Endothelial cell of umbilical vein (primary cell): Measurements from ENCODE around the gene PTPRD. TPM values are rescaled to one million over a fixed set of nuclear protein-coding genes. Genes with fewer than 3 reads are reported as not detected.

ENCODE experiments used
- BruUV-seq: library from RNA; stranded (reverse); fragments of 400-500 nt; replicated peaks from 2 replicates; lab custom pipeline; 2021; lab: Mats Ljungman, UMichigan
- CTCF ChIA-PET: fragments of 300-600, 350-600 bp; sonication (Branson Sonifier 250); formaldehyde crosslinking; loops from one replicate; lab custom pipeline; 2021; ENCODE audit warnings: antibody characterized with exemption, inconsistent platforms; lab: Charles Lee
- POLR2A ChIA-PET: fragments of 300-600, 350-600 bp; sonication (Branson Sonifier 250); formaldehyde crosslinking; loops from one replicate; lab custom pipeline; 2021; ENCODE audit warnings: antibody characterized with exemption, inconsistent platforms; lab: Charles Lee
- DNase-seq: peaks from one replicate; pipeline ENCODE4 v3.0.0-alpha.2; 2011; ENCODE audit warnings: low read depth, low spot score
- FAIRE-seq: peaks from 2 replicates; lab custom pipeline; 2011; peaks lifted over from hg19 to GRCh38; lab: Jason Lieb, UNC
- H2AFZ ChIP-seq: 2 replicates; pipeline ENCODE4 v1.6.0; 2012; ENCODE audit warnings: low read depth, low read length, control low read depth, inconsistent platforms
- H3K27ac ChIP-seq: 2 replicates; pipeline ENCODE4 v1.5.1; 2011; ENCODE audit warnings: low read depth, mild to moderate bottlenecking, control low read depth, low read length, moderate library complexity; ENCODE audit not compliant: insufficient read depth
- H3K27me3 ChIP-seq, 2 experiments: 2 replicates each; pipeline versions ENCODE4 v1.6.0 to v1.6.1; 2011; ENCODE audit warnings: low read length in 2 of 2, mixed read lengths in 1 of 2; ENCODE audit not compliant: control insufficient read depth in 2 of 2, insufficient read depth in 2 of 2
- H3K36me3 ChIP-seq, 2 experiments: 2 replicates in 1 of 2; 3 replicates in 1 of 2; pipeline ENCODE4 v1.5.1; 2011; ENCODE audit warnings: low read length in 2 of 2, mild to moderate bottlenecking in 1 of 2, moderate library complexity in 1 of 2; ENCODE audit not compliant: control insufficient read depth in 2 of 2, insufficient read depth in 2 of 2; ENCODE audit errors: extremely low read depth in 1 of 2
- H3K4me1 ChIP-seq: 3 replicates; pipeline ENCODE4 v1.5.1; 2011; ENCODE audit warnings: mild to moderate bottlenecking, low read length; ENCODE audit not compliant: control insufficient read depth, insufficient read depth; ENCODE audit errors: extremely low read depth
- H3K4me2 ChIP-seq: 2 replicates; pipeline ENCODE4 v1.6.1; 2011; ENCODE audit warnings: low read length, control low read depth, mixed read lengths; ENCODE audit not compliant: insufficient read depth
- H3K4me3 ChIP-seq, 3 experiments: fragments of 200-600 bp in 1 of 3; sonication (generic), shearing (Covaris generic) in 1 of 3; replicated peaks in 1 of 3; 2 replicates each; pipeline ENCODE4 v1.5.1; 2011 to 2016; ENCODE audit warnings: control low read depth in 3 of 3, low read length in 3 of 3, mild to moderate bottlenecking in 2 of 3, inconsistent platforms in 1 of 3, low read depth in 1 of 3, moderate library complexity in 1 of 3; ENCODE audit not compliant: insufficient read depth in 1 of 3
- H3K79me2 ChIP-seq: 2 replicates; pipeline ENCODE4 v1.6.0; 2012; ENCODE audit warnings: low read length, inconsistent platforms; ENCODE audit not compliant: control insufficient read depth, insufficient read depth
- H3K9ac ChIP-seq: replicated peaks from 2 replicates; pipeline ENCODE3; 2011; ENCODE audit warnings: low read length, control low read depth; ENCODE audit not compliant: insufficient read depth; ENCODE audit errors: extremely low read depth
- H3K9me1 ChIP-seq: replicated peaks from 3 replicates; pipeline ENCODE4 v1.6.0; 2011; ENCODE audit warnings: mild to moderate bottlenecking, low read length; ENCODE audit not compliant: control insufficient read depth, insufficient read depth; ENCODE audit errors: extremely low read depth
- H3K9me3 ChIP-seq: replicated peaks from 2 replicates; pipeline ENCODE4 v1.5.1; 2012; ENCODE audit warnings: low read length, inconsistent platforms; ENCODE audit not compliant: control insufficient read depth, insufficient read depth
- H4K20me1 ChIP-seq: replicated peaks from 2 replicates; pipeline ENCODE3; 2011; ENCODE audit warnings: mild to moderate bottlenecking, low read length; ENCODE audit not compliant: control insufficient read depth, insufficient read depth; ENCODE audit errors: extremely low read depth
- FOS ChIP-seq: IDR thresholded peaks from 2 replicates; pipeline ENCODE4 v1.6.1; 2011; ENCODE audit warnings: mild to moderate bottlenecking, low read length, moderate library complexity, borderline replicate concordance; ENCODE audit not compliant: insufficient read depth
- JUN ChIP-seq: IDR thresholded peaks from 2 replicates; pipeline ENCODE4 v1.6.1; 2011; ENCODE audit warnings: borderline replicate concordance, low read depth; ENCODE audit not compliant: insufficient read length, insufficient read depth
- MYC ChIP-seq: IDR thresholded peaks from one replicate; pipeline ENCODE4 v1.6.1; 2011; ENCODE audit warnings: mild to moderate bottlenecking, low read depth, low read length
- dilution Hi-C: fragments of 300-500 bp; cut with MboI; formaldehyde crosslinking; loops from one replicate; pipeline ENCODE4 v1.15.0; 2019; ENCODE audit warnings: low sequenced_read_pairs; ENCODE audit not compliant: extremely low pct_ligation_motif_present
- intact Hi-C: fragments of 100-400 bp; cut with micrococcal nuclease; formaldehyde crosslinking; loops from one replicate; pipeline ENCODE4 v1.10.0; 2022
- polyA plus RNA-seq, 4 experiments: library from polyadenylated mRNA; depleted of rRNA in 3 of 4; stranded (reverse) in 3 of 4; unstranded in 1 of 4; fragments of >200 nt; gene quantifications; 2 replicates each; pipeline versions ENCODE4 v1.2.1 to v1.2.3, GENCODE V29; 2011 to 2012; ENCODE audit warnings: missing spikeins in 1 of 4
- total RNA-seq: library from RNA; stranded (reverse); gene quantifications from 2 replicates; pipeline ENCODE4 v1.2.3, GENCODE V29; 2021

The PTPRD gene
- total and polyA plus RNA-seq, 2 donors (not counting 3 experiments of a cell fraction or from before 2014, with no cell fraction given), result 5.5 to 5.7 TPM

GRCh38 chr9:8468045-8468637, 2144.7 kb downstream of the PTPRD start:
- dilution Hi-C loops (no loop called here), intact Hi-C loops (no loop called here)
- DNase-seq, result no peak
- Histone ChIP-seq H3K4me1 (no peaks in the 10 kb centered on the region), H3K79me2 (no peaks in the 10 kb centered on the region), H4K20me1 (no peaks in the 10 kb centered on the region), H3K9me1 (no peaks in the 10 kb centered on the region), H3K4me3 (no peak overlapping the region), H2AFZ (no peak overlapping the region), H3K27ac (no peak overlapping the region), H3K9me3 (no peaks in the 10 kb centered on the region), H3K4me2 (no peak overlapping the region), H3K9ac (no peak overlapping the region), H3K27me3 (no peaks in the 10 kb centered on the region), H3K36me3 (no peaks in the 10 kb centered on the region)
- no peak for TF ChIP-seq FOS
- TF ChIP-seq MYC, result no peak
- no peak for FAIRE-seq
- POLR2A ChIA-PET, result no interaction called here
- BruUV-seq, result no TSS peak
- CTCF ChIA-PET, result interaction anchor here (0.8 to 1.6 kb wide), 2 partner anchors 9 to 72 kb away, joined by 3 to 4 read pairs; no protein-coding TSS in a partner anchor

GRCh38 chr9:8457816-8458215, 2155.0 kb downstream of the PTPRD start:
- Histone ChIP-seq H3K4me2 (no peak overlapping the region), H3K4me1 (no peaks in the 10 kb centered on the region), H3K9me3 (no peaks in the 10 kb centered on the region), H3K79me2 (no peaks in the 10 kb centered on the region), H4K20me1 (no peaks in the 10 kb centered on the region), H3K27ac (no peak overlapping the region), H3K9ac (no peak overlapping the region), H3K36me3 (no peaks in the 10 kb centered on the region), H3K4me3 (no peak overlapping the region), H3K9me1 (no peaks in the 10 kb centered on the region), H2AFZ (no peak overlapping the region), H3K27me3 (no peaks in the 10 kb centered on the region)
- intact Hi-C loops (loop anchor here (5.0 kb wide), 1 partner anchor 51 kb away; no protein-coding TSS in a partner anchor), dilution Hi-C loops (no loop called here)
- CTCF ChIA-PET, result interaction anchor here (1.3 kb wide), 1 partner anchor 25 kb away, joined by 3 read pairs; no protein-coding TSS in a partner anchor
- DNase-seq (no peak), FAIRE-seq (no peak)
- POLR2A ChIA-PET, result no interaction called here
- no TSS peak for BruUV-seq
- TF ChIP-seq JUN, result no peak
